ENCODE data around the gene NOD1.

DNA sequence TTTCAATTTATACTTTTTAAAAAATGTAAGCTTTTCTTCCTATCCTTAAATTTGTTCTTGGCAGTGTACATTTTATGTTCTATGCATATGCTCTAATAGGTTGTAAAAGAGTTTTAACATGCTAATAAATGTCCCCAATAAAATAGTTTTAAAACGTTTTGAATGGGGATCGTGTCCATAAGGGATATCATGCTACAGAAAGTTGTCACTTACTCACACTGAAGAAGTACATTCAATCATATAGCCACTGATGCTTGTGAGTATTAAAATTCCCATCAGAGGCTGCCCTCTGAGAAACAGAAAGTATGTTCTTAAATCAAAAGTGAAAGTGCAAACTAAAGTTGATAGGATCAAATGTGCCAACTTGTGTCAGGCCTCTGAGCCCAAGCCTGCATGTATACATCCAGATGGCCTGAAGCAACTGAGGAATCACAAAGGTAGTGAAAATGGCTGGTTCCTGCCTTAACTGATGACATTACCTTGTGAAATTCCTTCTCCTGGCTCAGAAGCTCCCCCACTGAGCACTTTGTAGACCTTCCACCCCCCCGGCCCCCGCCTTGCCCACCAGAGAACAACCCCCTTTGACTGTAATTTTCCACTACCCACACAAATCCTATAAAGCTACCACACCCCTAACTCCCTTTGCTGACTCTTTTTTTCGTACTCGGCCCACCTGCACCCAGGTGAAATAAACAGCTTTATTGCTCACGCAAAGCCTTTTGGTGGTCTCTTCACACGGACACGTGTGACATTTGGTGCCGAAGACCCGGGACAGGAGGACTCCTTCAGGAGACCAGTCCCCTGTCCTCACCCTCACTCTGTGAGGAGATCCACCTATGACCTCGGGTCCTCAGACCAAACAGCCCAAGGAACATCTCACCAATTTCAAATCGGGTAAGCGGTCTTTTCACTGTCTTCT lies 877 bp upstream of the NOD1 start:
- TF ChIP-seq, protein P1, sequence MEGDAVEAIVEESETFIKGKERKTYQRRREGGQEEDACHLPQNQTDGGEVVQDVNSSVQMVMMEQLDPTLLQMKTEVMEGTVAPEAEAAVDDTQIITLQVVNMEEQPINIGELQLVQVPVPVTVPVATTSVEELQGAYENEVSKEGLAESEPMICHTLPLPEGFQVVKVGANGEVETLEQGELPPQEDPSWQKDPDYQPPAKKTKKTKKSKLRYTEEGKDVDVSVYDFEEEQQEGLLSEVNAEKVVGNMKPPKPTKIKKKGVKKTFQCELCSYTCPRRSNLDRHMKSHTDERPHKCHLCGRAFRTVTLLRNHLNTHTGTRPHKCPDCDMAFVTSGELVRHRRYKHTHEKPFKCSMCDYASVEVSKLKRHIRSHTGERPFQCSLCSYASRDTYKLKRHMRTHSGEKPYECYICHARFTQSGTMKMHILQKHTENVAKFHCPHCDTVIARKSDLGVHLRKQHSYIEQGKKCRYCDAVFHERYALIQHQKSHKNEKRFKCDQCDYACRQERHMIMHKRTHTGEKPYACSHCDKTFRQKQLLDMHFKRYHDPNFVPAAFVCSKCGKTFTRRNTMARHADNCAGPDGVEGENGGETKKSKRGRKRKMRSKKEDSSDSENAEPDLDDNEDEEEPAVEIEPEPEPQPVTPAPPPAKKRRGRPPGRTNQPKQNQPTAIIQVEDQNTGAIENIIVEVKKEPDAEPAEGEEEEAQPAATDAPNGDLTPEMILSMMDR (IDR thresholded peaks at IDR 0.05) = no peak
- TF ChIP-seq EZH2 (IDR thresholded peaks at IDR 0.05; ENCODE audit: borderline replicate concordance, insufficient read depth, low read depth, low read length, poor library complexity, severe bottlenecking) = no peak
